HepG2 (cell line): Measurements from ENCODE around the gene RHBDD2. TPM values are rescaled to one million over a fixed set of nuclear protein-coding genes. Genes with fewer than 3 reads are reported as not detected.

Source experiments
- ATAC-seq: fragments of 200-7000 bp; cut with Tn5 transposase; 3 replicates; pipeline ENCODE4 v1.9.1; 2020; ENCODE audit warnings: mild to moderate bottlenecking, moderate library complexity
- BruUV-seq: library from RNA; stranded (reverse); fragments of 400-500 nt; replicated peaks from 2 replicates; lab custom pipeline; 2021; lab: Mats Ljungman, UMichigan
- CTCF ChIA-PET: fragments of 300-600 bp; formaldehyde crosslinking; extraction: SDS; loops from one replicate; lab custom pipeline; 2021; ENCODE audit warnings: low total read pairs, inconsistent platforms, low intra/inter-chr PET ratio; lab: Yijun Ruan, JAX
- POLR2A ChIA-PET: fragments of 350-600 bp; sonication (Branson Sonifier 250); formaldehyde crosslinking; loops from one replicate; lab custom pipeline; 2020; ENCODE audit warnings: antibody characterized with exemption, inconsistent platforms; lab: Yijun Ruan, JAX
- DNase-seq: peaks from one replicate; pipeline ENCODE4 v3.0.0-alpha.2; 2015; ENCODE audit warnings: low spot score
- FAIRE-seq: peaks from 3 replicates; lab custom pipeline; 2011; peaks lifted over from hg19 to GRCh38; lab: Jason Lieb, UNC
- H2AFZ ChIP-seq: one replicate; pipeline ENCODE4 v1.6.1; 2011; ENCODE audit warnings: low read length, inconsistent platforms
- H3K27ac ChIP-seq: fragments of 300-600 bp; 3 replicates; pipeline ENCODE4 v1.8.0; 2011; ENCODE audit warnings: mixed run types, mild to moderate bottlenecking, mixed read lengths, low read length, inconsistent platforms; ENCODE audit not compliant: insufficient read depth; ENCODE audit errors: extremely low read length
- H3K27me3 ChIP-seq, 2 experiments: fragments of 200-600 bp in 1 of 2; 2 replicates in 1 of 2; 3 replicates in 1 of 2; pipeline versions ENCODE4 v1.6.0 to v1.8.0; 2011; ENCODE audit warnings: low read length in 2 of 2, mild to moderate bottlenecking in 2 of 2, moderate library complexity in 2 of 2, inconsistent platforms in 1 of 2; ENCODE audit not compliant: insufficient read depth in 2 of 2, control insufficient read depth in 1 of 2
- H3K36me3 ChIP-seq, 2 experiments: fragments of 200-600 bp in 1 of 2; replicated peaks in 1 of 2; 2 replicates in 1 of 2; 3 replicates in 1 of 2; pipeline versions ENCODE4 v1.5.1 to v1.8.0; 2011; ENCODE audit warnings: low read length in 2 of 2, inconsistent platforms in 1 of 2; ENCODE audit not compliant: insufficient read depth in 2 of 2, control insufficient read depth in 1 of 2
- H3K4me1 ChIP-seq: 2 replicates; pipeline ENCODE4 v1.5.1; 2012; ENCODE audit warnings: low read length, inconsistent platforms; ENCODE audit not compliant: insufficient read depth
- H3K4me2 ChIP-seq: 2 replicates; pipeline ENCODE4 v1.6.0; 2011; ENCODE audit warnings: low read depth, low read length, inconsistent platforms
- H3K4me3 ChIP-seq, 3 experiments: fragments of 200-600 bp in 1 of 3; sonication (generic), shearing (Covaris generic) in 1 of 3; replicated peaks in 1 of 3; 2 replicates each; pipeline ENCODE4 v1.5.1; 2011 to 2016; ENCODE audit warnings: low read length in 3 of 3, inconsistent platforms in 2 of 3, low read depth in 2 of 3, mild to moderate bottlenecking in 2 of 3, control low read depth in 1 of 3, mixed read lengths in 1 of 3; ENCODE audit not compliant: insufficient read depth in 1 of 3
- H3K79me2 ChIP-seq: one replicate; pipeline ENCODE4 v1.6.1; 2011; ENCODE audit warnings: low read length, inconsistent platforms; ENCODE audit not compliant: insufficient read depth
- H3K9ac ChIP-seq: 2 replicates; pipeline ENCODE4 v1.6.0; 2011; ENCODE audit warnings: mild to moderate bottlenecking, low read depth, low read length, inconsistent platforms; ENCODE audit not compliant: insufficient read depth
- H3K9me3 ChIP-seq: 2 replicates; pipeline ENCODE4 v1.5.1; 2012; ENCODE audit warnings: mild to moderate bottlenecking, low read length
- H4K20me1 ChIP-seq: 2 replicates; pipeline ENCODE4 v1.6.0; 2011; ENCODE audit warnings: inconsistent platforms, mild to moderate bottlenecking, low read length, moderate library complexity; ENCODE audit not compliant: insufficient read depth
- FOSL2 ChIP-seq: sonication (generic); formaldehyde crosslinking; IDR thresholded peaks from 2 replicates; pipeline ENCODE4 v1.4.0; 2020; ENCODE audit warnings: missing genetic modification reagents
- FOXO4 ChIP-seq: sonication (generic); formaldehyde crosslinking; conservative IDR thresholded peaks from 2 replicates; pipeline ENCODE4 v1.8.1; 2023; ENCODE audit warnings: missing genetic modification reagents
- KAT8 ChIP-seq: IDR thresholded peaks from 2 replicates; pipeline ENCODE4 v1.6.1; 2016; ENCODE audit warnings: missing genetic modification reagents, missing compliant biosample characterization
- NFYB ChIP-seq: sonication (generic); formaldehyde crosslinking; IDR thresholded peaks from 2 replicates; pipeline ENCODE4 v1.4.0; 2020; ENCODE audit warnings: missing genetic modification reagents
- PHF21A ChIP-seq: sonication (generic); formaldehyde crosslinking; IDR thresholded peaks from 2 replicates; pipeline ENCODE4 v1.5.0; 2020; ENCODE audit warnings: mild to moderate bottlenecking, missing genetic modification reagents
- REST ChIP-seq, 2 experiments: IDR thresholded peaks; 2 replicates each; pipeline ENCODE4 v1.6.1; 2011 to 2012; ENCODE audit warnings: low read length in 2 of 2, borderline replicate concordance in 1 of 2, low read depth in 1 of 2, mild to moderate bottlenecking in 1 of 2, moderate library complexity in 1 of 2
- SPEN ChIP-seq: sonication (generic); formaldehyde crosslinking; IDR thresholded peaks from 2 replicates; pipeline ENCODE4 v1.5.1; 2020; ENCODE audit warnings: low read depth, mild to moderate bottlenecking, missing genetic modification reagents
- ZFP41 ChIP-seq: sonication (generic); formaldehyde crosslinking; IDR thresholded peaks from 2 replicates; pipeline ENCODE4 v1.4.0; 2020; ENCODE audit warnings: mild to moderate bottlenecking, missing genetic modification reagents, borderline replicate concordance
- ZFY ChIP-seq: sonication (generic); formaldehyde crosslinking; IDR thresholded peaks from 2 replicates; pipeline ENCODE4 v1.4.0; 2020; ENCODE audit warnings: missing genetic modification reagents
- ZKSCAN5 ChIP-seq: sonication (generic); formaldehyde crosslinking; IDR thresholded peaks from 2 replicates; pipeline ENCODE4 v1.5.1; 2020; ENCODE audit warnings: mild to moderate bottlenecking, missing genetic modification reagents
- ZMYM3 ChIP-seq: sonication (generic); formaldehyde crosslinking; IDR thresholded peaks from 2 replicates; pipeline ENCODE4 v1.5.1; 2020; ENCODE audit warnings: mild to moderate bottlenecking, missing genetic modification reagents
- ZNF235 ChIP-seq: sonication (generic); formaldehyde crosslinking; IDR thresholded peaks from 2 replicates; pipeline ENCODE4 v1.8.1; 2023; ENCODE audit warnings: mild to moderate bottlenecking, missing genetic modification reagents, borderline replicate concordance
- ZNF564 ChIP-seq: sonication (generic); formaldehyde crosslinking; IDR thresholded peaks from 2 replicates; pipeline ENCODE4 v1.8.1; 2023; ENCODE audit warnings: mild to moderate bottlenecking, missing genetic modification reagents
- ZNF678 ChIP-seq: sonication (generic); formaldehyde crosslinking; IDR thresholded peaks from 2 replicates; pipeline ENCODE4 v1.4.0; 2020; ENCODE audit warnings: mild to moderate bottlenecking, missing genetic modification reagents
- ZNF75D ChIP-seq: sonication (generic); formaldehyde crosslinking; IDR thresholded peaks from 2 replicates; pipeline ENCODE4 v1.8.1; 2023; ENCODE audit warnings: missing genetic modification reagents, mild to moderate bottlenecking, borderline replicate concordance
- WGBS: methylation state at CpG from one replicate; pipeline ENCODE4 v1.1.6; 2017; ENCODE audit warnings: low lambda C conversion rate; 5-methylcytosine and 5-hydroxymethylcytosine counted together
- in situ Hi-C: cut with HindIII; loops from 2 replicates; pipeline ENCODE4 v1.10.0; 2017; ENCODE audit warnings: low pct_unique_long_range_greater_than_20kb; ENCODE audit not compliant: extremely low pct_ligation_motif_present
- intact Hi-C: fragments of 100-400 bp; cut with micrococcal nuclease; formaldehyde crosslinking; loops from one replicate; pipeline ENCODE4 v1.10.0; 2022; ENCODE audit not compliant: unreplicated experiment
- polyA plus RNA-seq, 8 experiments: library from polyadenylated mRNA; depleted of rRNA in 3 of 8; stranded (reverse) in 7 of 8; unstranded in 1 of 8; fragments of >200 nt; fragmentation: Illumina TruSeq in 4 of 8; extraction: Trizol in 4 of 8; gene quantifications; 2 replicates each; pipeline versions ENCODE4 v1.2.1 to v1.2.3, GENCODE V29; 2011 to 2016; ENCODE audit warnings: low read depth in 4 of 8, missing spikeins in 1 of 8, mixed read lengths in 1 of 8; ENCODE audit not compliant: insufficient read depth in 1 of 8
- total RNA-seq, 5 experiments: library from RNA; depleted of rRNA; stranded (reverse); fragments of >200 nt; fragmentation: Illumina TruSeq; extraction: Trizol; gene quantifications; 2 replicates each; pipeline ENCODE4 v1.2.3, GENCODE V29; 2016; ENCODE audit warnings: low read depth in 1 of 5

RHBDD2 gene
- total and polyA plus RNA-seq, 2 of the 13 experiments (the other 11 are each of a cell fraction or from before 2014, with no cell fraction given), result 23.1 to 26.4 TPM

- peaks cover 76% of the 10 kb centered on the region for H4K20me1 ChIP-seq
- ATAC-seq (no peak), DNase-seq (no peak), FAIRE-seq (no peak)
- no peak overlapping the region for H3K4me3 ChIP-seq
- peaks cover 87% of the 10 kb centered on the region for H3K79me2 ChIP-seq
- H3K9ac ChIP-seq, result 0 out of 2 replicates have a peak overlapping the region, but pooled peaks have one; percentile 76
- in situ Hi-C loops (no loop called here), intact Hi-C loops (loop anchor here (5.0 kb wide), 1 partner anchor 39 kb away; no protein-coding TSS in a partner anchor)
- H3K4me1 ChIP-seq, result peaks cover 92% of the 10 kb centered on the region
- peak overlapping the region; percentile 15; the same call in 1 of the 2 replicates for H3K4me2 ChIP-seq
- peak overlapping the region; percentile 90 for H3K27ac ChIP-seq
- H3K36me3 ChIP-seq, result peaks cover 7 to 39% of the 10 kb centered on the region in 2 experiments; a peak in 3 of 5 replicates
- CTCF ChIA-PET, result no interaction called here
- POLR2A ChIA-PET, result interaction anchor here (1.3 to 2.7 kb wide), 2 partner anchors 8 to 34 kb away, joined by 3 to 9 read pairs; partner anchors contain the start of gene POR
- TSS peak; percentile 17 for BruUV-seq
- no peaks in the 10 kb centered on the region for H3K9me3 ChIP-seq
- WGBS, result 88% methylated on average over 9 of the region's 9 CpGs
- TF ChIP-seq REST (IDR thresholded peaks at IDR 0.05; ENCODE audit: borderline replicate concordance in 1 of 2, low read depth in 1 of 2, low read length in 2 of 2) (no peak), FOSL2 (CRISPR knock-in tag) (no peak), ZFY (no peak), SPEN (CRISPR knock-in tag) (no peak), ZNF235 (CRISPR knock-in tag) (no peak), FOXO4 (CRISPR knock-in tag) (no peak), ZMYM3 (no peak), ZNF75D (CRISPR knock-in tag) (no peak), ZKSCAN5 (CRISPR knock-in tag) (no peak), ZFP41 (CRISPR knock-in tag) (no peak), PHF21A (CRISPR knock-in tag) (no peak), KAT8 (no peak), ZNF564 (no peak), NFYB (CRISPR knock-in tag) (no peak), ZNF678 (no peak)
- TF ChIP-seq, all 625 proteins: peak for 0
- Histone ChIP-seq H3K27me3 (no peaks in the 10 kb centered on the region), H2AFZ (no peak overlapping the region)
Measured at GRCh38 chr7:75922966-75923603, 44.3 kb downstream of the RHBDD2 start.
